NCI-H2227 (cell line): ENCODE results near the gene RELT.
A peak's percentile ranks its signal among the peaks of the same experiment; 100 is the strongest.

ENCODE experiments used
- DNase-seq: peaks from one replicate; lab custom pipeline; 2025; ENCODE audit not compliant: unreplicated experiment; lab: John Stamatoyannopoulos, UW

RELT gene, protein sequence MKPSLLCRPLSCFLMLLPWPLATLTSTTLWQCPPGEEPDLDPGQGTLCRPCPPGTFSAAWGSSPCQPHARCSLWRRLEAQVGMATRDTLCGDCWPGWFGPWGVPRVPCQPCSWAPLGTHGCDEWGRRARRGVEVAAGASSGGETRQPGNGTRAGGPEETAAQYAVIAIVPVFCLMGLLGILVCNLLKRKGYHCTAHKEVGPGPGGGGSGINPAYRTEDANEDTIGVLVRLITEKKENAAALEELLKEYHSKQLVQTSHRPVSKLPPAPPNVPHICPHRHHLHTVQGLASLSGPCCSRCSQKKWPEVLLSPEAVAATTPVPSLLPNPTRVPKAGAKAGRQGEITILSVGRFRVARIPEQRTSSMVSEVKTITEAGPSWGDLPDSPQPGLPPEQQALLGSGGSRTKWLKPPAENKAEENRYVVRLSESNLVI

DNA sequence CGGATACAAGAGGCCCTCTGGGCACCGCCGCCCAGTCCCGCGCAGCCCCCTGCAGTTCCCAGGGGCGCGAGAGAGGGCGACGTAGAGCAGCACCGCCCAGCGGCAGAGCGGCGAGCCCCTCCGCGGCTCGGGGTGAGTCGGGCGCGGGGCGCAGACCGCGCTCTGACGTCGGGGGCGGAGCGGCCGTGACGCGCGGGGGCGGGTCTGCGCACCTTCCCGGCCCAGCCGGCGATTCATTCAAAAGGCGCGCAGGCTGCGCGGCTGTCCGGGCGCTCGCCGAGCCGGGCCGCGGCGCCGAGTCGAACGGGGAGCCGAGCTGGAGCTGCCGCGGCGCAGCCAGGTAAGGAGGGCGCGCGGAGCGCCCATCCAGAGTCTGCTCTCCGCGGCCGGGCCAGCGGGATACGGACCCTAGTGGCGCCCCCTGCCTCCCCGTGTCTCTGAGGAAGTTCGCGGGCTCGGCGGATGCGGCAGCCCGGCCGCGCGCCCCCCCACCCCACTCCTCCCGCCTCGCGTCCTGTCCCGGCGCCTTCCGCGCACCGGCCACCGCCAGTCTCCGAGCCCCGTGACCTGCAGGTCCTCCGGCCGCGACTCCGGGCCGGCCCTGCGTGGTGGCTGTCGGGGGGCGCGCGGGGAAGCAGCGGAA is at the start of gene RELT:
TSS of gene RELT (plus strand) at position 240 of the 643 bp plus-strand sequence. CDS start 12,738 bp downstream, outside the sequence.
- DNase-seq: peak; percentile 96

DNA sequence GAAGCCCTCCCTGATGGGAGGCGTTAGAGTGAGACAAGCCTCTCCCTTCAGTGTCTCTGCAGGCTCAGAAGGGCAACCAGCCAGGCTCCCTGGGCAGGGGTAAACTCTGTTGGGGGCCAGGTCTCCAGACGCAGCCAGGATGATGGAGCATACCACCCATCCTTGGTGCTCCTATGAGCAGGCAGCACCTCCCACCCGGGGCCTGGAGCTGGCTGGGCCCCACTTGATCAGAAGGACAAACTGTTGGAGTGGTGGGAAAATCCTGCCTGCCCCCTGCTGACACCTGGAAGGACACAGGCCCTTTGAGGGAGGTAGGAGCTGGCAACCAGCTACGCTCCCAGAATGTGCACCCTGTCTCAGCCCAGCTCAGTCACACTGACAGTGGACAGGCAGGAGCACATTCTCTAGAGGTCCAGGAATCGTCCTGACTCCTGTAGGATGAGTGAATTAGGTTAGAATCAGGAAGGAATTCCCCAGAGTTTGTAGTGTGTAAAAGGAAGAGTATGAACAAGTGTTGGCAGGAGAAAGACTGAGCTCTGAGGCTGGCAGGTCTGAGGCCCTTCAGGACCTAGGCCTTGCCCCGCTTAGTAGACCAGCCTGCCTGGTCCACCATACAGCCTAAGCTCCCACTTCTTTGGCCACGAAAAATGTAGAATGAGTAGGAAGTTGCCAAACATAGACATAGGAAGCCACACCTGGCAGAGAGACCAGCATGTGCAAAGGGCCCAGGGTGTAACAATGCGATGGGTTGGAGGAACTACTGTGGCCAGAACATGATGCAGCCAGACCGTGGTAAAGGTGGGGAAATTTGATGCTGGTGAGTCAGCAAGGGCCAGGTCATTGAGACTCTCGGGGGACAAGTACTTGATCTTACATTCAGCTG is 49.0 kb upstream of the RELT start:
- DNase-seq: no peak

DNA sequence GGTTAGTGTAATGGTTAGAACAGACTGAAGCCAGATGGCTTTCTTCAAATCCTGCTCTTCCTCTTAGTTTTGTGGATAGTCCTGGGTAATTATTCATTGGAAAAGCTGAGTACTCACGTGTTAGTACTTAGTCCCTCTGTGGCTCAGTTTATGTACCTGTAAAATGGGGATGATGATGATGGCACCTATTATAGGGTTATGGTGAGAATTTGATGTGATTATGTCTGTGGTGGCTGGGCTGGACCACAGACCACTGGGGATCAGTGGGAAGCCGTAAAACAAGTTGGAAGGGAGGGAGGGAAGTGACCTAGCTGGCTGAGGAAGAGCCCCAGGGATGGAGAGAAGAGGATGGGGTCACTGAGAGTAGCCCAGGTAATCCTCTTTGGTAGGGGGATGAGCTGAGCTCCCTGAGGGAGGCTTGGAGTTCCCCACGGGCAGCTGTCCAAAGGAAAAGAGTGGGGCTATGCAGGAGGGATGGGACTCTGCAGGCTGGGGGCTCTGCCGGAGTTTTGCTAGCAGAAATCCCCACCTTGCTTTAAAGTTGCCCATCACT is 48.3 kb upstream of the RELT start:
- DNase-seq: no peak

DNA sequence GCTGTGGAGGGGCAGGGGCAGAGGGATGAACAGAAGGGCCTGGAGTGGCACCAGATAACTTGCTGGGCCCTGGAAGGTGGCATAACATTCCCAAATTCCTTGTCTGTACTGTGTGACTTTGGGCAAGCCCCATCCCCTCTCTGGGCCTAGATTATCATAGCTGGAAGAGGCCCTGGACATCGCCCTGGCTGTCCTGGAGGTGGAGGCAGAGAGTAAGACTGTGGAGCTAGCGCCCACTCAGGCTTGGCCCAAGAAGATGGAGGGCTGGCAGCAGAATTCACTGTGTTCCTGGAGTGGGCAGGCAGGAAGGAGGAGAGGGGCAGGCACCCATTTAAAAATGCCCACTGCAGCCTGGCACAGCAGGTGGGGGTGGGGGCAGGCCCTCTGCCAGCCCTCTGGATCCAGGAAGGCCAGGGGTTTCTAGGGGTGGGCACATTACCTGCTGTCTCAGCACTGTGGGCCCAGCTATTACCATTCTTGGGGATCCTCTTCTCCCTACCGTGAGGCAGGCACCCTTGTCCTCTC is 45.6 kb upstream of the RELT start:
- peak; percentile 27 for DNase-seq

DNA sequence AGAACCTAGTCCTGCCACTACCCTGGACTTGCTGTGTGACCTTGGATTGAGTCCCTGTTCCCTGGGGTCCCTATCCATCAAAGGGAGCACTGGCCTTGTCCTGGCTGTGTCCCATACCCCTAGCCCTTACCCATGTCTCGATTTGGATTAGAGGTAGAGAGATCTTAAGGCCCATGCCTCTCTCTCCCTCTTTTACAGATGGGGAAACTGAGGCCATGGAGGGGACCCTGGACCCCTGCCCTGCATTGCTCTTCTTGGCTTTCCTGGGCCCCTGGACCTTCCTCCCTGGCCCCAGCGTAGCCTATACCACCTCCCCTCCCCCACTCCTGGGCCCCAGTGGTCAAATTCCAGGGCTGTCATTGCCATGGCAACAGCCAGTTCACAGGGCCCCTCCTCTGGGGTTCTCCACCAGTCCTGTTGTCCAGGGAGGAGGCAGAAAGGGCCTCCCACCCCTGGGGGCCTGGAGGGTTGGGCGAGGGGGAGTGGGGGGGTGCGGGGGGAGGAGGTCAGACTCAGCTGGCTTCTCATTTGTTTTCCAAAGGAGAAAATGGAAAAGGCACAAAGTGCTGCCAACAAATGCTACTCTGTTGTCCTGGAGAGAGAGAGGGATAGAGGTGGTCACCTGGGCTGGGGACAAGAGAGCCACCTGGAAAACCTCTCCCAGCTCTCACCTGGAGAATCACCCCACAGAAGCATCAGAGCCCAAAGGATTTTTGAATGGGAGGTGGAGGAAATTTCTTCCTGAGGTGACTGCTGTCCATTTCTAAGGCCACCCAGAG is 44.9 kb upstream of the RELT start:
- peak; percentile 57 for DNase-seq

DNA sequence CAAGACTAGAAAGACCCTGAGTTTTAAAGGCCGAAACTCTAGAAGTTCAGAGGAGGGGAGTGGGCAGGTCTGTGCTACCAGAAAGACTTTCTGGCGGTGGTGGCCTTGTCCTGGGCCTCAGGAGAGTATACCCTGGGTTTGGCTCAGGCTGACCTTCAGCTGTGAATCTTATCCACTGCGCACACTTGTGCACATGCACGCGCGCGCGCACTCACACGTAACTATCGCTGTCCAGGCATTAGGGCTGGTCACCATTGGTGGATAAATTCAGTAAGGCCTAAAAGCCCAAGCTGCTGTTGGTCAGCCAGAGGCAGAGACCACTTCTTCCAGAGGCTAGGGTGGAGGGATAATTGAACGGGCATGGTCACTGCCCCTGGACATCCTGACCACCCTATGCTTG is 43.0 kb upstream of the RELT start:
- DNase-seq: no peak

DNA sequence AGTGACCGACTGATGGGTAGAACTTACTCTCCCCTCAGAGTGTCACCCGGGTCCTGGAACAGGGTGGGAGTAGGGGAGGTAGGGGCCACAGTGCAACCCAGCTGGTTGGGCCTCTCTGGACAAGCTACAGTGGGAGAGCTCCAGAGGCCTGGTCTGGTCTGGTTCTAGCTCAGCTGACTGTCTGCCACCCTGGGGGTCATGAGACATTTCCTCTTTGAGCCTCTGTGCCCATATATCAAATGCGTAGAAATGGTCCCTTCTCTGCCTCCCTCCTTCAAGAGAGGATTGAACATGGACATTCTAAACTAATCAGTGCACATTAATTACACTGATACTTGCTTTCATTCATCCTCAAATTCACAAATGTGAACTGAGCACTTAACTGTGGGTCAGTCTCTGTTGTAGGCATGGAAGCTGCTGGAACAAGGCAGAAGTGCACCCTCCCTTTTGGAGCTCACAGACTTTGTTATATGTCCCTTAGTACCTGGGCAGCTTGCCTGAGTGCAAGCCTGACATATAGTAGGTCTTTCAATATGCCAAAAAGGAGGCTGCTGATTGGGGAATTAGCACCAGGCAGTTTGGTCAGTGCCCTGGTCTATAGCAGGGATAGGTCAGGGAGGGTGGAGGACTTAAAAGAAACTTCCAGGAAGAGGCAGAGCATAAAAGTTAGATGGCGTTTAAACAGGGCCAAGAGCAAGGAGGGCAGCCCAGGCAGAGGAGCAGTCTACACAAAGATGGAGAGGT is 42.4 kb upstream of the RELT start:
- DNase-seq: no peak

DNA sequence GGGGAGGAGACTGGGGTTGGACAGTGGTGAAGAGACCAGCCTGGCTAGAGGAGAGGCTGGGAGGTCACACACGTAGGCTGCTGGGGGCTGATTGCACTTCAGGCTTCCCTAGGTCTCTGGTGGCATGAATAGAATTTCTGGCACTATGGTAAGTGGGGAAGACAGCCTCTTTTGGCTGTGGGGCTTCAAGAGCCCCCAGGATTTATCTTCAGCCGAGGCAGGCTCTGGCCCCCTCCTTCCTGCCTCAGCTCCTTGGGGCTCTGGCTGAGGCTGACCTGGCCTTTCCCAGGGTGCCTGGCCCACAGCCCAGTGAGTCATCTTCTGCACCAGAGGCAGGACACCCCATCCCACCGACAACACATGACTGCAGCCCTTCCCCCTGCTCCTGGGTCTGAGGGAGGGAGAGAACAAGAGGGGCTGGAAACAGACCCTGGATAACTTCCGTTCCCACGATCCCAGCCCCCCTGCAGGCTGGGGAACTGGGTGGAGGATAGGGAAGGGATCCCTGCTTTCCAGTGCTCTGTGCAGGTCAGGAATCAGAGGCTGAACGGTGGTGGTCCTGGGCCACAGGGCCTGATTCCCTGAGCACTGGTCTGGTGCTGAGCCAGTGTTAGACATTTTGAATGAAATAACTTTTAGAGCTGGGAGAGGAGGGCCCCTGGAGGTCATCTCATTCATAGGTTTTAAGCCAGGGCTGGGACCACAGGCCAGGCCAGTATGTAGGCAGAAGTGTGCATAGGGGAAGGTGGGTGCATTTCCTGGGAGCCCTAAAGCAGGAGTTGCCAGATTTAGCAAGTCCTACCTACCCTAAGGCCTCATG is 41.6 kb upstream of the RELT start:
- no peak for DNase-seq

DNA sequence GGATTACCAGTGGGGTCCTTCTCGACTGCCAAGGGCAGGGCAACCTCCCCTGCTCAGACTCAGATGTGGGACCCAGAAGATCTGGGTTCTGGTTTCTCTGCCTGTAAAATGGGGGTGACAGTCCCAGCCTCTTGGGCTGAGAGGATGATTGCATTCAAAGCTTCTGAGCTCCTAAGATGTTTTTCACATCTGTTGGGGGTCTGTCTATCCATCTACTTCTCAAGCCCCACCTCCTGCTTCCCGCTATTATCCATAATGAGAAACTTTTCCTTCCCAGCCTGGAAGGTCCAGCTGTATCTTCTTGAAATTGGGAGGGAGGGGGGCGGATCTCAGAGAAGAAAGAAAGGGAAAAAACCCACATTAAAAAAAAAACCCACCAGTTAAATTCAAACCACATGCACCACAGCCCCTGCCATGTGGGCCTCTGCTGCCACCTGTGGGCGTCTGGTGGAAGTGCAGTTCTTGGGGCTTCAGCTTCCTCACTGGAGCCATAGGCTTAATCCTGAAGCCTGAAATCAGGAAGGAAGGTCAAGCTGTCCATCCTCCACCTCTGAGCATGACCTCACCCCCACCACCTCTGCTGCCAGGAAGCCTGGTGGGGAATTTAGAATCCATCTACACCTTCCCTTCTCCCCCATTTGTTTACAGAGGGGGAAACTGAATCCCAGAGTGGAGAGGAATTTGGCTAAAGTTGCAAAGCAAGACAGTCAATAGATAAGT is 40.8 kb upstream of the RELT start:
- peak; percentile 90 for DNase-seq

DNA sequence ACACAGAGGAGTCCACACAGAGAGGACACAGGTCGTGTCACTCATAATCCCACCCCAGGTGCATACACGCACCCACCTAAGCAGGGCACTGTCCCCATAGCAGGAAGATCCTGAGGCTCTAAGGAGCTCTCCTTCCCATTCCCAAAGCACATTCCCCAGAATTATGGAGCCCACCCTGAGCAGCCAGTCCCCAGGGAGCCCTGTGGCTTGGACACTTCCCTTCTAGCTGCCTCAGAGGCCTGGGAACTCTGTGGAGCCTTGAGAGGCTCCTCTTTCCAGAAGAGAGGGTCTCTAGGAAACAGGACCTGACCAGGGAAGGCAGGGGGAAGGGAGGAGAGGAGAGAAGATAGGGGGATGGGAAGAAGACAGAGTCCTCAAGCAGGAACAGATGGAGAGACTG is 38.4 kb upstream of the RELT start:
- no peak for DNase-seq

DNA sequence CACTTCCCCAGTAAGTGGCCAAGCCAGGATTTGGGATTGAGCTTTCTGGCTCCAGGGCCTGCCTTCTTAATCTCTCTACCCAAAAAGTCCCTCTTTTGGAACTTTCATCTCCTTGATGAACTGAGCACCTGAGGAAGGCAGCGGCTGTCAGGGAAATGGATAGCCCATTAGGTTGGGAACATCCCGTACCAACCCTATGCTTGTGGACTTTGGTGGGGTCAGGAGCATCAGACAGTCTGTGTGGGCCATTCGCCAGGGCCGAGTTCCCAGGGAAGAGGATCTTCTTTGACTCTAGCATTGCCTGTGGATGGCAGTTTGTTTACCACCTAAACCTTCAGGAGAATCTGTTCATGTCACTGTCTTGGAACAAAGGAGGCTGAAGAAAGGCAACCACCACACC is 37.9 kb upstream of the RELT start:
- no peak for DNase-seq

DNA sequence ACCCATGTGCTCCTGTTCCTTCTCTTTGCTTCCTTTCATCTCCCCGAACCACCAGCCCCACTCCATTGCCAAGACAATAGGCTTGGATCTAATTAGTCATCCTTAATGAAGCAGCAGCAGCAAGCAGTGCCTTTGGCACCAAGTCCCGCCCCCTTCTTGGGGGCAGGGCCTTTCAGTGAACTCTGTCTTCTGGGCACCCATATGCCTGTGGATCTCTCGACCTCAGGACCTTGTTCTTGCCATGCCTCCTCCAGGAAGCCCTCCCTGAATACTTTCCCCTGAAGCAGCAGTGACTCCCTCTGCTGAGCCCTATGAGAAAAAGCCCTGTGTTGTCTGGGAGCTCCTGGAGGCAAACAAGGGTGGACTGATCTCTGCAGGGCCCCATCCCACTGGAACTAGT is 36.0 kb upstream of the RELT start:
- no peak for DNase-seq

DNA sequence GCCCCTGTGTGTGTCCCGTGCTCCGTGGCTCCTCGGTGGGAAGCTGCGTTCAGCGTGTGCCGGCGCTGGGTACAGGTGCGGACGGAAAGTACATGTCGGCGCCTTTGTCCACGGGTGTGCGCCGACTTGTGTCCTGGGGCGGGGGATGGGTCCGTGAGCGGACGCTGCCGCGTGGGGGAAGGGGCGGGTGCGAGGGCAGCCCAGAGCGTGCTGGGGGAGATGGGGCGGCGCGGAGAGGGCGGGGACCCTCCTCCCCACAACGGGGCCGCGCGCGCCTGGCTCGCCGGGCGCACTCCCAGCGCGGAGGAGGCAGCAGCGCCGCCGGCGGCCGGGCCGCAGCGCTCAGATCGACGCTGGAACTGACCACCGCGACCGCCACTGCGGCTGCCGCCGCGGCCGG is 33.6 kb upstream of the RELT start:
- DNase-seq: peak; percentile 74

DNA sequence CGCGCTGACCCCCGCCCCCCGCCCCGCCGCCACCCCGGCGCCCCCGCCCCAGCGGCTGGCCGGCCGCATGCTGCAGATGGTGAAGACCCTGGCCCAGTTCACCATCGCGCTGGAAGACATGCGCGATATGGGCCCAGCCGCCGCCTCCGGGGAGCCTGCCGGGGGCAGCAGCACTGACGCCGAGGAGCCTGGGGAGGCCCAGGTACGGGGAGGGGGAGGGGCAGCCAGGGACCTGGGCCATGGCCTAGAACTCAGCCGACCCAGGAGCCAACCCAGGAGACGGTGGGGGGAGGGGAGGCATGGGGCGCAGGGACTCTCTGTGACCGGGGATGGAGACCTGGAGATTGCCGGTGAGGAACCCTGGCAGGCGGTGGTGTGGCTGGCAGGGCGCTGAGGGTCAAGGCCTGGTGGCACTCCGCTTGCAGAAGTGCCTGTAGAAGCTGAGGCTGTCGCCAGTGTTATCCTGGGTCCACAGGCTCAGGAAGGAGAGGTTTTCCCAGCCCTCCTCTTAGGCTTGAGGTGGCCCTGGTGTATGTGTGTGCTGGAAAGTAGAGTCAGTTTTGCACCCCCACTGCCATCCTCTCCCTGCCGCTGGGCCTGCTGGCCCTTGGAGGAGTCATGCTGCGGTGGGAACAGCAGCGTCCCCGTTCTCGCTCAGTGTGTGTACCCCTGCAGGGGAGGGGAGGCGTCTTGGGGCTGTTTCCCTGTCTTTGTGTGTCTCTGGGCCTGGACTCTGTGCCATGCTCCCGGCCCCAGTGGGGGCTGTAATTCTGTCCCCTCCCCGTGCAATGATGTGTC is 32.9 kb upstream of the RELT start:
- DNase-seq: no peak

DNA sequence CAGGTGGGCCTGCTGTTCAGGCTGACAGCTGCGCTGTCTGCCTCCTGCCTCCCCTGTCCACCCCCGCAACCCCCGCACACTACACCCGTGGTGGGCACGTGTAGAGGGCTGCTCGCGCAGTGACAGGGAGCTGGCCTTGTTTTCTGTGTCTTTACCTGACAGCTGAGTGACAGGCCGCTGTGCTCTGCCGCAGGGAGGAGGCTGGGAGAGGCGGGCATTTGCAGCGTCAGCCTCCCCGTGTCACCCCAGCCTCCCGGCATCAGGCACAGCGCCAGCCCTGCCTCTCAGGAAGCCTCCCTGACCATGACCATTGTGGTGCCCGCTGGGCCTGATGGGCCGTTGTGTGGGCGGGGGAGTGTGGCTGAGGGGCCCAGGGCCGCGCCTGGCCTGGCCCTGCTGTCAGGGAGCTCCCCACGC is 32.0 kb upstream of the RELT start:
- DNase-seq: peak; percentile 70

DNA sequence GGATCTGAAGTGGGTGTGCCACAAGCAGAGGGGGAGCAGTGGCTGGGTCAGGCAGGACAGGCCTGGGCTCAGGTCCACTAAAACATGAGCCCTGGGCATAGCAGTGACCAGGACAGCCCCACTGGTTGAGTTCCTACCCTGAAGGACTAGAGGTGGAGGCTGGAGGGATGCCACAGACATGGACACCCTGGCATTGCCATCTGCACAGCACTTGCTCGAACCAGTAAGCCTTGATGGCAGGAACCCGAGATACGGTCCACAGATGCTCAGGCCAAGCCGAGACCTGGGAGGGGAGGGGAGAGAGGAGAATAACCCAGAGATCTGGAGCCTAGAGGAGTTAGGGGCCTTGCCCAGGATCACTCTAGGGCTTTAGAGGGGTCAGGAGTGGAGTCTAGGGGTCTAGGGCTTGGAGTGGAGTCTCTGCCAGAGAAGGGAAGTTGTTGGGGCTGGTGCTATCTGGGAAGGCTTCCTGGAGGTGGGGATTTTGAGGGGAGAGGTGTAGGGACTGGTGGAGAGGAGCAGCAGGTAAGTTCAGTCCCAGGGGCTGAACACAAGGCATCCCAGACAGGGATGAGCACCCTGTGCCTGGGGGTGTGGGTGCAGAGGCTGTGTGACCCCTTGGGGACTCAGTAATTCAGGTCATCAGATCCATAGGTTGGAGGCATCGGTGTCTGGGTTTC is 30.6 kb upstream of the RELT start:
- DNase-seq: no peak
